Caco-2 (cell line): ENCODE data around the gene NDUFA11. TPM values are rescaled to one million over a fixed set of nuclear protein-coding genes. Genes with fewer than 3 reads are reported as not detected.
"Not testable (repeated sequence)": the region's sequence is repeated elsewhere in the genome, so short reads cannot be mapped to it uniquely, and the experiment has no call there.

Source experiments
- BruUV-seq: library from RNA; stranded (reverse); fragments of 400-500 nt; replicated peaks from 2 replicates; lab custom pipeline; 2021; lab: Mats Ljungman, UMichigan
- CTCF ChIA-PET: fragments of 300-600 bp; sonication (Branson Sonifier 250); formaldehyde crosslinking; loops from one replicate; lab custom pipeline; 2022; ENCODE audit warnings: antibody characterized with exemption; lab: Charles Lee
- POLR2A ChIA-PET: fragments of 300-600 bp; sonication (Branson Sonifier 250); formaldehyde crosslinking; loops from one replicate; lab custom pipeline; 2022; ENCODE audit warnings: antibody characterized with exemption; lab: Charles Lee
- DNase-seq, 2 experiments: peaks; one replicate each; pipeline versions ENCODE4 v3.0.0 to v3.0.0-alpha.2; 2020 to 2022
- H3K27me3 ChIP-seq: replicated peaks from 2 replicates; pipeline ENCODE4 v1.6.0; 2011; ENCODE audit warnings: low read length; ENCODE audit not compliant: control insufficient read depth, insufficient read depth
- H3K36me3 ChIP-seq: 2 replicates; pipeline ENCODE4 v1.5.1; 2011; ENCODE audit warnings: low read length; ENCODE audit not compliant: control insufficient read depth, insufficient read depth
- H3K4me1 ChIP-seq: fragments of 250-450 bp; sonication (Bioruptor Pico); 2 replicates; pipeline ENCODE4 v1.5.1; 2020; ENCODE audit warnings: mild to moderate bottlenecking
- H3K4me3 ChIP-seq: 2 replicates; pipeline ENCODE4 v1.5.1; 2011; ENCODE audit warnings: low read depth, mild to moderate bottlenecking, control low read depth, low read length
- H3K9me3 ChIP-seq: fragments of 250-450 bp; sonication (Bioruptor Pico); 2 replicates; pipeline ENCODE4 v1.5.1; 2020; ENCODE audit warnings: mild to moderate bottlenecking, moderate library complexity
- H3K27ac Mint-ChIP-seq: one replicate; pipeline ENCODE4 v1.8.0; 2022; ENCODE audit warnings: mixed read lengths; ENCODE audit not compliant: unreplicated experiment
- H3K27me3 Mint-ChIP-seq: one replicate; pipeline ENCODE4 v1.8.0; 2022; ENCODE audit warnings: mixed read lengths; ENCODE audit not compliant: insufficient read depth, unreplicated experiment
- H3K36me3 Mint-ChIP-seq: one replicate; pipeline ENCODE4 v1.8.0; 2022; ENCODE audit warnings: mild to moderate bottlenecking, mixed read lengths; ENCODE audit not compliant: insufficient read depth, unreplicated experiment
- H3K4me1 Mint-ChIP-seq: one replicate; pipeline ENCODE4 v1.8.0; 2022; ENCODE audit warnings: low read depth, mixed read lengths; ENCODE audit not compliant: unreplicated experiment
- H3K4me3 Mint-ChIP-seq: one replicate; pipeline ENCODE4 v1.8.0; 2022; ENCODE audit warnings: mild to moderate bottlenecking, moderate library complexity, mixed read lengths; ENCODE audit not compliant: unreplicated experiment
- H3K9me3 Mint-ChIP-seq: one replicate; pipeline ENCODE4 v1.8.0; 2022; ENCODE audit warnings: mixed read lengths; ENCODE audit not compliant: unreplicated experiment
- CTCF ChIP-seq, 2 experiments: fragments of 200-600 bp in 1 of 2; IDR thresholded peaks; 1 replicate in 1 of 2; 2 replicates in 1 of 2; pipeline versions ENCODE4 v1.5.1 to v1.8.0; 2011 to 2022; ENCODE audit warnings: antibody characterized with exemption in 1 of 2, control low read depth in 1 of 2, inconsistent platforms in 1 of 2, low read depth in 1 of 2, low read length in 1 of 2, mild to moderate bottlenecking in 1 of 2, moderate library complexity in 1 of 2; ENCODE audit not compliant: insufficient read depth in 1 of 2, severe bottlenecking in 1 of 2, unreplicated experiment in 1 of 2
- intact Hi-C: fragments of 100-400 bp; cut with micrococcal nuclease; formaldehyde crosslinking; loops from one replicate; pipeline ENCODE4 v1.10.0; 2022; ENCODE audit not compliant: unreplicated experiment
- total RNA-seq: library from RNA; stranded (reverse); gene quantifications from 2 replicates; pipeline ENCODE4 v1.2.3, GENCODE V29; 2022

NDUFA11 gene
- total RNA-seq, 1 experiment from 2014 or later, result 272 TPM

DNA sequence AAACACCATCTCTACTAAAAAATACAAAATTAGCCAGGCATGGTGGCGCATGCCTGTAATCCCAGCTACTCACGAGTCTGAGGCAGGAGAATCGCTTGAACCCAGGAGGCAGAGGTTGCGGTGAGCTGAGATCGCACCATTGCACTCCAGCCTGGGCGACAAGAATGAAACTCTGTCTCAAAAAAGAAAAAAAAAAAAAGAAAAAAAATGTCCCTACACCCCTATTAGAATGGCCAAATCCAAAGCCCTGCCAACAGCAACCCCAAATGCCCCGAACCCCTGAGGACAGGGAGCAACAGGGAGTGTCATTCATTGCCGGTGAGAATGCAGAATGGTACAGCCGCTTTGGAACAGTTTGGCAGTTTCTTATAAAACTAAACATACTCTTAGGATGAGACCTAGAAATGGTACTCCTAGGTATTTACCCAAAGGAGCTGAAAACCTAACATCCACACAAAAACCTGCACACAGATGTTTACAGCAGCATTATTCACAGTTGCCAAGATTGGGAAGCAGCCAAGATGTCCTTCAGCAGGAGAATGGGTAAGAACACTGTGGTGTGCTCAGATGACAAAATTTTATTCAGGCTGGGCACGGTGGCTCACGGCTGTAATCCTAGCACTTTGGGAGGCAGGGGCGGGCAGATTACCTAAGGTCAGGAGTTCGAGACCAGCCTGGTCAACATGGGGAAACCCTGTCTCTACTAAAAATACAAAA lies 20.3 kb downstream of the NDUFA11 start:
- H3K27me3 ChIP-seq, intact Hi-C loops, H3K27ac Mint-ChIP-seq, H3K27me3 Mint-ChIP-seq, H3K9me3 Mint-ChIP-seq, H3K9me3 ChIP-seq, BruUV-seq, H3K36me3 Mint-ChIP-seq, CTCF ChIA-PET, H3K4me3 Mint-ChIP-seq, H3K4me3 ChIP-seq, POLR2A ChIA-PET, DNase-seq, H3K4me1 Mint-ChIP-seq, H3K36me3 ChIP-seq: not testable (repeated sequence)
- H3K4me1 ChIP-seq, result peaks cover 30% of the 10 kb centered on the region

- BruUV-seq, result no TSS peak
- no peak for TF ChIP-seq CTCF (IDR thresholded peaks at IDR 0.05; ENCODE audit: insufficient read depth in 1 of 2, low read depth in 1 of 2, low read length in 1 of 2, severe bottlenecking in 1 of 2, unreplicated experiment in 1 of 2)
- CTCF ChIA-PET, result no interaction called here
These were observed 21.1 kb downstream of the NDUFA11 start for GRCh38 chr19:5882421-5882968.

GRCh38 chr19:5881543-5882299 lies 21.9 kb downstream of the NDUFA11 start:
- no peak for TF ChIP-seq CTCF (IDR thresholded peaks at IDR 0.05; ENCODE audit: insufficient read depth in 1 of 2, low read depth in 1 of 2, low read length in 1 of 2, severe bottlenecking in 1 of 2, unreplicated experiment in 1 of 2)
- intact Hi-C loops, result no loop called here
- Histone ChIP-seq H3K4me1 (peaks cover 32% of the 10 kb centered on the region), H3K9me3 (no peaks in the 10 kb centered on the region), H3K36me3 (no peaks in the 10 kb centered on the region), H3K4me3 (no peak overlapping the region), H3K27me3 (no peaks in the 10 kb centered on the region)
- no peaks in the 10 kb centered on the region for H3K4me1 Mint-ChIP-seq
- H3K27me3 Mint-ChIP-seq, result no peaks in the 10 kb centered on the region
- POLR2A ChIA-PET, result interaction anchor here (0.6 kb wide), 1 partner anchor 18 kb away, joined by 4 read pairs; no protein-coding TSS in a partner anchor
- H3K4me3 Mint-ChIP-seq, result no peak overlapping the region
- no peak for DNase-seq
- H3K27ac Mint-ChIP-seq, result no peak overlapping the region
- H3K9me3 Mint-ChIP-seq, result no peaks in the 10 kb centered on the region
- H3K36me3 Mint-ChIP-seq, result no peaks in the 10 kb centered on the region
- CTCF ChIA-PET, result no interaction called here
- BruUV-seq, result no TSS peak

More at GRCh38 chr19:5882421-5882968, 21.1 kb downstream of the NDUFA11 start:
- Histone ChIP-seq H3K4me1 (peaks cover 32% of the 10 kb centered on the region), H3K36me3 (no peaks in the 10 kb centered on the region), H3K4me3 (no peak overlapping the region), H3K27me3 (no peaks in the 10 kb centered on the region), H3K9me3 (no peaks in the 10 kb centered on the region)
- H3K27me3 Mint-ChIP-seq, result no peaks in the 10 kb centered on the region
- no peaks in the 10 kb centered on the region for H3K36me3 Mint-ChIP-seq
- intact Hi-C loops, result no loop called here
- no peak for DNase-seq
- H3K9me3 Mint-ChIP-seq, result no peaks in the 10 kb centered on the region
- POLR2A ChIA-PET, result no interaction called here
- H3K4me3 Mint-ChIP-seq, result no peak overlapping the region
- H3K27ac Mint-ChIP-seq, result no peak overlapping the region
- H3K4me1 Mint-ChIP-seq, result no peaks in the 10 kb centered on the region
